Measurements from ENCODE around the gene THSD7B. TPM values are rescaled to one million over a fixed set of nuclear protein-coding genes. Genes with fewer than 3 reads are reported as not detected.

The THSD7B gene
- total and polyA plus RNA-seq, 2 of the 8 experiments (the other 6 are each of a cell fraction or from before 2014, with no cell fraction given) = 0.60 to 2.9 TPM

DNA sequence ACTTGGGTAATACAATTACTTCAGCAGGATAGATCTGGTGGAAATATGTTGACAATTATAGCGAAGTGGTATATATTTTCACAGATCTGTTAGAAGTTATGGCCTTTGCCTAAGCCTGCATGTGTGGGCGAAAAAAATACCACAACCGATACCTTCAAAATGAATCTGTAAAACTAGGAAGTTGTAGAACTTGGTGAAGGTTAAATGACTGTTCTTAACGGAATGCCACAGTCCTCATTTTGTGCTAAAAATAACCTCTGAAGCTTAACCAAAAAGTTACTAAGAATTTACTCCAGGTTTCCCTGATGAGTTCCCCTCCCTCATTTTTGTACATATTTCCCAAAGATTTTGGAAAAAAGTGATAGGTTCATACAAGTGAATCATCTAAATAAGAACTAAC is 550.7 kb downstream of the THSD7B start:
- no peak overlapping the region for H2BK15ac ChIP-seq (ENCODE audit: low read length)
- no peaks in the 10 kb centered on the region for H3K36me3 ChIP-seq (ENCODE audit: control insufficient read depth in 2 of 4, insufficient read depth in 4 of 4, low read length in 3 of 4)
- WGBS, 2 experiments (ENCODE audit: extremely low coverage in 1 of 2, insufficient coverage in 1 of 2, insufficient read length in 1 of 2, insufficient replicate concordance in 2 of 2, low coverage in 1 of 2, low lambda C conversion rate in 2 of 2, missing lambda C conversion rate in 1 of 2) = 95% methylated on average over 4 of the region's 4 CpGs; no CpG with 5 or more reads in 1 of the 2 experiments
- FAIRE-seq = no peak
- H4K8ac ChIP-seq (ENCODE audit: extremely low read depth, insufficient read depth, low read length) = no peak overlapping the region
- H2BK12ac ChIP-seq (ENCODE audit: low read depth, low read length) = no peak overlapping the region
- H3K4me3 ChIP-seq (ENCODE audit: extremely low read depth in 1 of 4, insufficient read depth in 2 of 4, low read depth in 3 of 4, low read length in 4 of 4) = no peak overlapping the region
- no peak overlapping the region for H2AK5ac ChIP-seq (ENCODE audit: low read depth, low read length)
- no peaks in the 10 kb centered on the region for H3K27me3 ChIP-seq (replicated peaks in 1 of 4; ENCODE audit: control insufficient read depth in 3 of 4, extremely low read depth in 1 of 4, insufficient read depth in 3 of 4, low read length in 3 of 4)
- ChIA-PET POLR2A (ENCODE audit: partially characterized antibody) (no interaction called here), CTCF (ENCODE audit: partially characterized antibody) (no interaction called here)
- no peak overlapping the region for H2BK120ac ChIP-seq (replicated peaks; ENCODE audit: low read depth, low read length)
- no peak overlapping the region for H2AFZ ChIP-seq (ENCODE audit: low read length)
- no peak overlapping the region for H2BK5ac ChIP-seq (ENCODE audit: low read depth, low read length)
- no peak overlapping the region for H3K9ac ChIP-seq (replicated peaks in 1 of 4; ENCODE audit: extremely low read depth in 1 of 4, low read depth in 3 of 4, low read length in 3 of 4)
- H4K91ac ChIP-seq (replicated peaks; ENCODE audit: insufficient read length, low read length) = no peak overlapping the region
- no peak overlapping the region for H3K27ac ChIP-seq (ENCODE audit: low read depth, low read length)
- H3K4me2 ChIP-seq (ENCODE audit: insufficient read depth in 1 of 2, low read depth in 2 of 2, low read length in 2 of 2) = no peak overlapping the region
- no peak overlapping the region for H2BK20ac ChIP-seq (ENCODE audit: low read length)
- no peak for DNase-seq (ENCODE audit: low read depth in 1 of 2, low spot score in 2 of 2)
- peaks cover 7% of the 10 kb centered on the region in 2 experiments; a peak in 3 of 4 replicates for H3K9me3 ChIP-seq (ENCODE audit: insufficient read depth in 2 of 2, low read depth in 1 of 2, low read length in 1 of 2)
- H3K23me2 ChIP-seq (ENCODE audit: low read depth, low read length) = no peaks in the 10 kb centered on the region
- no peak overlapping the region for H3K4ac ChIP-seq (replicated peaks; ENCODE audit: insufficient read length, low read depth, low read length)
- H4K20me1 ChIP-seq (replicated peaks in 1 of 2; ENCODE audit: control insufficient read depth in 1 of 2, insufficient read depth in 2 of 2, low read length in 2 of 2) = no peaks in the 10 kb centered on the region
- H3K14ac ChIP-seq (ENCODE audit: insufficient read length) = no peak overlapping the region
- H4K5ac ChIP-seq (ENCODE audit: insufficient read length, low read depth, low read length) = no peak overlapping the region
- H3K79me2 ChIP-seq (ENCODE audit: control insufficient read depth in 1 of 2, insufficient read depth in 2 of 2, low read length in 2 of 2) = no peaks in the 10 kb centered on the region
- no peaks in the 10 kb centered on the region for H3K79me1 ChIP-seq (ENCODE audit: low read depth, low read length)
- H3K56ac ChIP-seq (replicated peaks; ENCODE audit: insufficient read length, low read depth, low read length) = no peak overlapping the region
- no peak overlapping the region for H3K23ac ChIP-seq (ENCODE audit: insufficient read length)
- H3K18ac ChIP-seq (ENCODE audit: extremely low read depth, low read length) = no peak overlapping the region
- H3K4me1 ChIP-seq (replicated peaks in 1 of 4; ENCODE audit: control insufficient read depth in 3 of 4, insufficient read depth in 4 of 4, low read length in 3 of 4) = no peaks in the 10 kb centered on the region
- TF ChIP-seq ATF2 (IDR thresholded peaks at IDR 0.05; ENCODE audit: low read length) (no peak), SUZ12 (IDR thresholded peaks at IDR 0.05; ENCODE audit: low read length) (no peak), CREB1 (IDR thresholded peaks at IDR 0.05) (no peak), RXRA (IDR thresholded peaks at IDR 0.05; ENCODE audit: insufficient read depth, low read depth, low read length) (no peak), NRF1 (IDR thresholded peaks at IDR 0.05; ENCODE audit: low read depth, low read length) (no peak), CHD2 (IDR thresholded peaks at IDR 0.05; ENCODE audit: low read length) (no peak), YY1 (IDR thresholded peaks at IDR 0.05; ENCODE audit: low read depth, low read length) (no peak), FOSL1 (IDR thresholded peaks at IDR 0.05; ENCODE audit: insufficient read depth, low read depth, low read length) (no peak), CHD1 (IDR thresholded peaks at IDR 0.05; ENCODE audit: low read depth, low read length) (no peak), ASH2L (IDR thresholded peaks at IDR 0.05; ENCODE audit: low read length) (no peak), POLR2AphosphoS5 (IDR thresholded peaks at IDR 0.05; ENCODE audit: low read depth, low read length) (no peak), TAF1 (IDR thresholded peaks at IDR 0.05; ENCODE audit: low read depth, low read length) (no peak)
